PC-3 (cell line): ENCODE data around the gene TRPC4AP. TPM values are rescaled to one million over a fixed set of nuclear protein-coding genes. Genes with fewer than 3 reads are reported as not detected.

Source experiments
- ATAC-seq: fragments of 200-7000 bp; cut with Tn5 transposase; 2 replicates; pipeline ENCODE4 v1.9.1; 2020; ENCODE audit warnings: mild to moderate bottlenecking, moderate library complexity
- BruUV-seq: library from RNA; stranded (reverse); fragments of 400-500 nt; replicated peaks from 2 replicates; lab custom pipeline; 2021; lab: Mats Ljungman, UMichigan
- CTCF ChIA-PET: fragments of 300-600 bp; sonication (Branson Sonifier 250); formaldehyde crosslinking; loops from one replicate; lab custom pipeline; 2022; ENCODE audit warnings: antibody characterized with exemption; lab: Charles Lee
- POLR2A ChIA-PET: fragments of 300-600 bp; sonication (Branson Sonifier 250); formaldehyde crosslinking; loops from one replicate; lab custom pipeline; 2022; ENCODE audit warnings: antibody characterized with exemption; ENCODE audit not compliant: unreplicated experiment; lab: Charles Lee
- DNase-seq: peaks from one replicate; pipeline ENCODE4 v3.0.0-alpha.2; 2015
- H2AFZ ChIP-seq: fragments of 300-600 bp; sonication (generic); 2 replicates; pipeline ENCODE4 v1.6.0; 2016; ENCODE audit warnings: antibody characterized with exemption, low read length
- H3F3A ChIP-seq: fragments of 300-600 bp; sonication (generic); one replicate; pipeline ENCODE4 v1.6.0; 2017; ENCODE audit warnings: antibody characterized with exemption, low read length, control low read depth, mild to moderate bottlenecking; ENCODE audit not compliant: unreplicated experiment
- H3K27ac ChIP-seq: fragments of 300-600 bp; sonication (generic); 2 replicates; pipeline ENCODE4 v1.5.1; 2016; ENCODE audit warnings: mild to moderate bottlenecking, low read length
- H3K27me3 ChIP-seq: fragments of 300-600 bp; sonication (generic); 2 replicates; pipeline ENCODE4 v1.6.1; 2016; ENCODE audit warnings: low read length, mixed read lengths
- H3K36me3 ChIP-seq: fragments of 300-600 bp; sonication (generic); 2 replicates; pipeline ENCODE4 v1.6.1; 2016; ENCODE audit warnings: low read depth, mixed run types, low read length, mixed read lengths
- H3K4me1 ChIP-seq: fragments of 300-600 bp; sonication (generic); 2 replicates; pipeline ENCODE4 v1.5.1; 2016; ENCODE audit warnings: low read length; ENCODE audit not compliant: insufficient read depth
- H3K4me2 ChIP-seq: fragments of 300-600 bp; sonication (generic); 2 replicates; pipeline ENCODE4 v1.6.0; 2016; ENCODE audit warnings: low read length
- H3K4me3 ChIP-seq: fragments of 300-600 bp; sonication (generic); 2 replicates; pipeline ENCODE4 v1.5.1; 2016; ENCODE audit warnings: mild to moderate bottlenecking, low read length, mixed read lengths
- H3K79me2 ChIP-seq: fragments of 300-600 bp; sonication (generic); 2 replicates; pipeline ENCODE4 v1.6.1; 2017; ENCODE audit warnings: low read length, mixed read lengths
- H3K9ac ChIP-seq: fragments of 300-600 bp; sonication (generic); 2 replicates; pipeline ENCODE4 v1.6.0; 2016; ENCODE audit warnings: mild to moderate bottlenecking, low read length
- H3K9me2 ChIP-seq: fragments of 300-600 bp; sonication (generic); replicated peaks from 2 replicates; pipeline ENCODE4 v1.6.1; 2016; ENCODE audit warnings: mixed run types, low read length, mixed read lengths
- H3K9me3 ChIP-seq: fragments of 300-600 bp; sonication (generic); 2 replicates; pipeline ENCODE4 v1.6.1; 2016; ENCODE audit warnings: low read length, mixed read lengths
- H4K20me1 ChIP-seq: fragments of 300-600 bp; sonication (generic); 2 replicates; pipeline ENCODE4 v1.6.1; 2016; ENCODE audit warnings: low read length, mixed read lengths
- EZH2 ChIP-seq: fragments of 300-600 bp; sonication (generic); IDR thresholded peaks from one replicate; pipeline ENCODE4 v1.6.1; 2017; ENCODE audit warnings: antibody characterized with exemption, mild to moderate bottlenecking, low read length; ENCODE audit not compliant: unreplicated experiment
- EZH2phosphoT487 ChIP-seq: fragments of 300-600 bp; sonication (generic); IDR thresholded peaks from 2 replicates; pipeline ENCODE4 v1.6.1; 2018; ENCODE audit warnings: mild to moderate bottlenecking, antibody characterized with exemption, low read length, borderline replicate concordance
- intact Hi-C: fragments of 100-400 bp; cut with micrococcal nuclease; formaldehyde crosslinking; loops from 2 replicates; pipeline ENCODE4 v1.9.0; 2023
- total RNA-seq: library from RNA; depleted of rRNA; stranded (reverse); fragments of >200 nt; gene quantifications from 2 replicates; pipeline ENCODE4 v1.2.3, GENCODE V29; 2014
- TF ChIP-seq, protein P1 (sequence below): fragments of 300-600 bp; sonication (generic); conservative IDR thresholded peaks from 2 replicates; pipeline ENCODE4 v1.5.1; 2017; ENCODE audit warnings: antibody characterized with exemption, low read depth, mild to moderate bottlenecking, low read length

TRPC4AP gene
- total RNA-seq, 1 experiment from 2014 or later, result 46.9 TPM

DNA sequence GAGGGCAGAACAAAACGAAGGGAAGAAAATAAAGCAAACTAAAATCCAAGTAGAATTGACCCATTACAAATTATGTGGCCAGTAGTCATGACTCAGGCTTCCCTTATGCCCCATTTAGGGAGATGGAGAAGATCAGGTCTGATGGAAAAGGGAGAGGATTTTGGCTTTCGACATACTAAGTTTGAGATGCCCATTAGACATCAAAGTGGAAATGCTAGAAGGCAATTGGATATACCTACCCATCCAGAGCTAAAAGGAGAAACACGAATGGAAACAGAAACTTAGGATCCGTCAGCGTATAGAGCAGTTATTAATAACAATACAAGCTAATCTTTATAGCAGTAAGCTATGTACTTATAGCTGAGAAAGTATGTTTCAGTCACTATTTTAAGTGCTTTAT lies 4.8 kb downstream of the TRPC4AP start:
- intact Hi-C loops, result no loop called here
- no peaks in the 10 kb centered on the region for H3K27me3 ChIP-seq
- DNase-seq (no peak), ATAC-seq (no peak)
- H3K9ac ChIP-seq, result no peak overlapping the region
- peaks cover 22% of the 10 kb centered on the region for H4K20me1 ChIP-seq
- H3K4me3 ChIP-seq, result no peak overlapping the region
- POLR2A ChIA-PET, result interaction anchor here (0.5 kb wide), 1 partner anchor 48 kb away, joined by 3 read pairs; no protein-coding TSS in a partner anchor
- H3K9me2 ChIP-seq, result no peaks in the 10 kb centered on the region
- H3K79me2 ChIP-seq, result peaks cover 91% of the 10 kb centered on the region
- H3K9me3 ChIP-seq, result no peaks in the 10 kb centered on the region
- no peak overlapping the region for H2AFZ ChIP-seq
- H3K27ac ChIP-seq, result no peak overlapping the region
- no TSS peak for BruUV-seq
- H3K4me1 ChIP-seq, result peaks cover 7% of the 10 kb centered on the region
- no peak overlapping the region for H3K4me2 ChIP-seq
- H3K36me3 ChIP-seq, result no peaks in the 10 kb centered on the region
- CTCF ChIA-PET, result no interaction called here
- H3F3A ChIP-seq, result no peaks in the 10 kb centered on the region
- TF ChIP-seq EZH2 (no peak), EZH2phosphoT487 (no peak)
- TF ChIP-seq, protein P1, sequence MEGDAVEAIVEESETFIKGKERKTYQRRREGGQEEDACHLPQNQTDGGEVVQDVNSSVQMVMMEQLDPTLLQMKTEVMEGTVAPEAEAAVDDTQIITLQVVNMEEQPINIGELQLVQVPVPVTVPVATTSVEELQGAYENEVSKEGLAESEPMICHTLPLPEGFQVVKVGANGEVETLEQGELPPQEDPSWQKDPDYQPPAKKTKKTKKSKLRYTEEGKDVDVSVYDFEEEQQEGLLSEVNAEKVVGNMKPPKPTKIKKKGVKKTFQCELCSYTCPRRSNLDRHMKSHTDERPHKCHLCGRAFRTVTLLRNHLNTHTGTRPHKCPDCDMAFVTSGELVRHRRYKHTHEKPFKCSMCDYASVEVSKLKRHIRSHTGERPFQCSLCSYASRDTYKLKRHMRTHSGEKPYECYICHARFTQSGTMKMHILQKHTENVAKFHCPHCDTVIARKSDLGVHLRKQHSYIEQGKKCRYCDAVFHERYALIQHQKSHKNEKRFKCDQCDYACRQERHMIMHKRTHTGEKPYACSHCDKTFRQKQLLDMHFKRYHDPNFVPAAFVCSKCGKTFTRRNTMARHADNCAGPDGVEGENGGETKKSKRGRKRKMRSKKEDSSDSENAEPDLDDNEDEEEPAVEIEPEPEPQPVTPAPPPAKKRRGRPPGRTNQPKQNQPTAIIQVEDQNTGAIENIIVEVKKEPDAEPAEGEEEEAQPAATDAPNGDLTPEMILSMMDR, result no peak

DNA sequence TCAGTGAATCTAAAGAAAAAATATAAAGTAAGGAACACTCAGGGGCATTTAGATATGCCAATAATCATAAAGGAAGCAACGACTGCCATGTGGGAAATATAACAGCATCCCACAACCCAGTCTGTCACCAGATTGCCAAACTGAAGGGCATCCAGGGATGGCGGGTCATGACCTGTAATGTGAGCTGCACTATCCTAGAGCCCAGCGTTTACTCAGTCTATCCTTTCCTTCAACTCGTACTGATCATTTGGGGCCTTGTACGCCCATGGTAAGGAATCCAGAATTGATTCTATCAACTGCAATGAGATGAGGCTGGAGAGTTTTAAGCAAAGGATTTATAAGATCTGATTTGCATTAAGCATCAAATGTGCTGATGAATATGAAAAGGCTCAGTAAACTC lies 5.3 kb downstream of the TRPC4AP start:
- Histone ChIP-seq H3K4me2 (no peak overlapping the region), H4K20me1 (peaks cover 25% of the 10 kb centered on the region)
- TF ChIP-seq EZH2phosphoT487 (no peak), EZH2 (no peak)
- TF ChIP-seq, protein P1, result no peak

DNA sequence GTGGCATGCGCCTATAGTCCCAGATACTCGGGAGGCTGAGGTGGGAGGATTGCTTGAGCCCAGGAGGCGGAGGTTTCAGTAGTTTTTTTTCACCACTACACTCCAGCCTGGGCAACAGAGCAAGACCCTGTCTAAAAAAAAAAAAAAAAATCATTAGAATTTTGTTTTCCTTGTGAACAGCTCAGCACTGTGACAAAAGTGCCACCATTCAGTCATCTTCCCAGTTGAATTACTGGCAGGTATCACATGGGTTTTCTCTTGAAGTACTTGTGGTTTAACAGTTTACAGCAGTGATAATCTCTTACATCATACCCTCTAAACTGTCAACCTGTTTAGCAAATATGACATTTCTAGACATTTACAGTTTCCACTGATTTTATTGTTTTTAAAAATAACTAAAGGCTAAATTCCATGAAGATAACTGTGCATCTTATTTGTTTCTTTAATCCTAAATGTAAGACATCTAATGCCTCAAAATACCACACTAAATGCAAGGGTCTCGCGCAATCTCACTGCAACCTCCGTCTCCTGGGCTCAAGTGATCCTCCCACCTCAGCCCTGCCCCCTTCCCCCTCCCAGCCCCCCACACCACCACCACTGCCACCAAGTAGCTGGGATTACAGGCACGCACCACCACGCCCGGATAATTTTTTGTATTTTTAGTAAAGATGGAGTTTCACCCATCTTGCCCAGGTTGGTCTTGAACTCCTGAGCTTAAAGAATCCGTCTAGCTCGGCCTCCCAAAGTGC lies 7.0 kb downstream of the TRPC4AP start:
- Histone ChIP-seq H3K9ac (no peak overlapping the region), H3K9me3 (no peaks in the 10 kb centered on the region), H2AFZ (no peak overlapping the region), H3K9me2 (no peaks in the 10 kb centered on the region), H3K4me1 (no peaks in the 10 kb centered on the region), H4K20me1 (peaks cover 21% of the 10 kb centered on the region), H3F3A (no peaks in the 10 kb centered on the region), H3K36me3 (no peaks in the 10 kb centered on the region), H3K27me3 (no peaks in the 10 kb centered on the region), H3K4me3 (no peak overlapping the region), H3K27ac (no peak overlapping the region), H3K79me2 (peaks cover 93% of the 10 kb centered on the region), H3K4me2 (no peak overlapping the region)
- TF ChIP-seq, protein P1, result no peak
- TF ChIP-seq EZH2phosphoT487 (no peak), EZH2 (no peak)
- ChIA-PET POLR2A (interaction anchor here (0.6 kb wide), 1 partner anchor 32 kb away, joined by 3 read pairs; no protein-coding TSS in a partner anchor), CTCF (no interaction called here)
- ATAC-seq (no peak), DNase-seq (no peak)
- intact Hi-C loops, result no loop called here
- no TSS peak for BruUV-seq

More for the DNA sequence above, 5.3 kb downstream of the TRPC4AP start:
- no peak for ATAC-seq
- Histone ChIP-seq H3K9ac (no peak overlapping the region), H3K9me2 (no peaks in the 10 kb centered on the region), H3K27ac (no peak overlapping the region), H3K36me3 (no peaks in the 10 kb centered on the region), H2AFZ (no peak overlapping the region), H3K79me2 (peaks cover 93% of the 10 kb centered on the region), H3K4me3 (no peak overlapping the region), H3F3A (no peaks in the 10 kb centered on the region), H3K4me1 (peaks cover 7% of the 10 kb centered on the region), H3K9me3 (no peaks in the 10 kb centered on the region), H3K27me3 (no peaks in the 10 kb centered on the region)
- ChIA-PET CTCF (interaction anchor here (0.6 kb wide), 1 partner anchor 9 kb away, joined by 5 read pairs; no protein-coding TSS in a partner anchor), POLR2A (no interaction called here)
- BruUV-seq, result no TSS peak
- no peak for DNase-seq
- intact Hi-C loops, result no loop called here
